ENCODE measurements around the gene PABPC4L.

PABPC4L gene

DNA sequence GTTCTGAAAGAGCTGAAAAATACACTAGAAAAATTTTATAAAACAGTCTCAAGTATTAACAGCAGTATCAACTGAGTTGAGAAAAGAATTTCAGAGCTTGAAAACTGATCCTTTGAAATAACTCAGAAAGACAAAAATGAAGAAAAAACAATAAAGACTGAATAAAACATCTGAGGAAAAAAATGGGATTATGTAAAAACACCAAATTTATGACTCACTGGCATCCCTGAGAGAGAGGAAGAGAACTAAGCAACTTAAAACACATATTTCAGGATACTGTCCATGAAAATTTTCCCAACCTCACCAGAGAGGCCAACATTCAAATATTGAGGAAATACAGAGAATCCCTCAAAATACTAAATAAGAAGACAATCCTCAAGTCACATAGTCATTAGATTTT is 22.9 kb downstream of the PABPC4L start:
- DNase-seq (ENCODE audit: low read depth in 1 of 2, low spot score in 1 of 2): no peak
- in situ Hi-C loops (cut with HindIII; ENCODE audit: low pct_unique_long_range_greater_than_20kb, low sequenced_read_pairs): no loop called here
- no peak for TF ChIP-seq JUND (IDR thresholded peaks at IDR 0.05; ENCODE audit: low read depth)

DNA sequence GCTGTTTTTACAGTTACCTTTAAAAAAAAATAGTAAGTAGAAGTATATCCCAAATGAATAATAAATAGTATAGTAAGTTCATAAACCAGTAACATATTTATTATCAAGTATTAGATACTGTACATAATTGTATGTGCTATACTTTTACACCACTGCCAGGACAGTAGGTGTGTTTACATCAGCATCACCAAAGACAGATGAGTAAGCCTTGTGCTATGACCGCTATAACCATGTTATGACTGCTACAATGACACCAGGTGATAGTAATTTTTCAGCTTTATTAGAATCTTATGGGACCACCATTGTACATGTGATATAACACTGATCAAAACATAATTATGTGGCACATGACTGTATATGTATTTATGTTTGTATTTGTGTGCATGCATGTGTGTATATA is 27.3 kb downstream of the PABPC4L start:
- in situ Hi-C loops (cut with HindIII; ENCODE audit: low pct_unique_long_range_greater_than_20kb, low sequenced_read_pairs): no loop called here
- no peak for TF ChIP-seq JUND (IDR thresholded peaks at IDR 0.05; ENCODE audit: low read depth)
- DNase-seq (ENCODE audit: low read depth in 1 of 2, low spot score in 1 of 2): no peak

DNA sequence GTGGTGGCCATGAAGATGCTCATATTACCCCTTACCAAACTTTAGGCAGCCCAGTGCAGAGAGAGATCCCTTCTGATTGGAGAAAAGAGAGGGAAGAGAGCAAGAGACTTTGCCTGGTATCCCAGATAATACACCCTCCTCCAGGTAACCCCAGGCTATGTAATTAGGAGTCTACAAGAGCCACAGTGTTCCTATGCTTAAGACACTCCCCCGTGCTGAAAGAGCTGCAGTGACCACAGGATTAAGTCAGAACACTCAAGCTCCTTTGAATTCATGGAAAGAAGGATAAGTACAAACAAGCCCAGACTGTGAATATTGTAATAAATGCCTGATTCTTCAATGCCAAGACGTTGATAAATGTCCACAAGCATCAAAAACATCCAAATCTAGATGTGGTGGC is 41.4 kb downstream of the PABPC4L start:
- in situ Hi-C loops (cut with HindIII; ENCODE audit: low pct_unique_long_range_greater_than_20kb, low sequenced_read_pairs): no loop called here
- DNase-seq (ENCODE audit: low read depth in 1 of 2, low spot score in 1 of 2): peak in 1 of 2 experiments; percentile 9
- TF ChIP-seq JUND (IDR thresholded peaks at IDR 0.05; ENCODE audit: low read depth): no peak

DNA sequence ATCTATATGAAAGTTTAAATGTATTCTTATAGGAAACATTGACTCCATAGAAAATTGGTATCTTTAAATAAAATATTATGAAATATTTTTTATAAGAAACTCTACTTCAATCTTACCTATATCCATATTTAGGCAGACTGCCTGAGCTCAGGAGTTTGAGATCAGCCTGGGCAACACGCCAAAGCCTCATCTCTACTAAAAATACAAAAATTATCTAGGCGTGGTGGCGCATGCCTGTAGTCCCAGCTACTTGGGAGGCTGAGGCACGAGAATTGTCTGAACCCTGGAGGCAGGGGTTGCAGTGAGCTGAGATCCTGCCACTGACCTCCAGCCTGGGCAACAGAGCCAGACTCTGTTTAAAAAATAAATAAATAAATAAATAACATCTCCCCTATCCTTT is 47.5 kb downstream of the PABPC4L start:
- no peak for TF ChIP-seq JUND (IDR thresholded peaks at IDR 0.05; ENCODE audit: low read depth)
- in situ Hi-C loops (cut with HindIII; ENCODE audit: low pct_unique_long_range_greater_than_20kb, low sequenced_read_pairs): no loop called here
- DNase-seq (ENCODE audit: low read depth in 1 of 2, low spot score in 1 of 2): no peak

DNA sequence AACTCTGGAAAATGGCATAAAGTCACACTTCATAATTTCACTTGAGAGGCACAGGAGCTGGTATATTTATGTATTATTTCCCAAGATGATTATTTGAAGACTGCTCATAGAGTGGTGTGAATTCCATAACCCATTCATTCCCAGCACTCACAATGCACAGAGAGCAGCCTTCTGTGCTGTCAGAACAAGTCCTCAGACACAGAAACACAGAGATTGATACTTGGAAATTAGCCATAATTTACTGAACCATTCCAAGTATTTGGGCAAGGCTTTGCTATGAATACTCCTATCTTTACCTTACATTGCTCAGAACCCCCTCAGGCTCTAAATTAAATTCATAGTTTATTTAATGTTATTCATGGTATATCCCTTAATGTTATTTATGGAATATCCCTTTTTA is 53.6 kb downstream of the PABPC4L start:
- DNase-seq (ENCODE audit: low read depth in 1 of 2, low spot score in 1 of 2): no peak
- no peak for TF ChIP-seq JUND (IDR thresholded peaks at IDR 0.05; ENCODE audit: low read depth)
- in situ Hi-C loops (cut with HindIII; ENCODE audit: low pct_unique_long_range_greater_than_20kb, low sequenced_read_pairs): no loop called here
